HEK293 (cell line): ENCODE measurements around the gene NFKBIZ.
A peak's percentile ranks its signal among the peaks of the same experiment; 100 is the strongest.

Source experiments
- CTCF ChIA-PET: fragments of 350-600 bp; formaldehyde crosslinking; extraction: SDS; loops from one replicate; lab custom pipeline; 2021; ENCODE audit warnings: antibody characterized with exemption; lab: Yijun Ruan, JAX
- POLR2A ChIA-PET: fragments of 300-600 bp; formaldehyde crosslinking; extraction: SDS; loops from one replicate; lab custom pipeline; 2020; ENCODE audit warnings: antibody characterized with exemption, inconsistent platforms; lab: Yijun Ruan, JAX
- H3K27ac ChIP-seq: fragments of 200-500 bp; sonication (Bioruptor generic); 2 replicates; pipeline ENCODE4 v1.5.1; 2014; ENCODE audit warnings: low read depth, low read length, control low read depth, inconsistent platforms; ENCODE audit errors: extremely low read depth
- H3K36me3 ChIP-seq, 2 experiments: fragments of 200-500 bp in 1 of 2; sonication (Bioruptor generic) in 1 of 2; 1 replicate in 1 of 2; 2 replicates in 1 of 2; pipeline ENCODE4 v1.5.1; 2014 to 2017; ENCODE audit warnings: inconsistent platforms in 2 of 2, low read length in 2 of 2; ENCODE audit not compliant: control insufficient read depth in 2 of 2, insufficient read depth in 1 of 2
- H3K4me1 ChIP-seq: fragments of 200-500 bp; sonication (Bioruptor generic); 2 replicates; pipeline ENCODE4 v1.5.1; 2014; ENCODE audit warnings: mild to moderate bottlenecking, low read length, inconsistent platforms; ENCODE audit not compliant: control insufficient read depth, insufficient read depth
- H3K4me3 ChIP-seq: 2 replicates; pipeline ENCODE4 v1.5.1; 2011; ENCODE audit warnings: low read depth, mild to moderate bottlenecking, control low read depth, low read length, moderate library complexity
- H3K9me3 ChIP-seq: fragments of 200-500 bp; sonication (Bioruptor generic); 2 replicates; pipeline ENCODE4 v1.5.1; 2014; ENCODE audit warnings: low read depth, low read length, inconsistent platforms; ENCODE audit not compliant: control insufficient read depth, insufficient read depth
- FEZF1 ChIP-seq: fragments of 450-650 bp; formaldehyde crosslinking; IDR thresholded peaks from 2 replicates; pipeline ENCODE4 v1.5.1; 2016; ENCODE audit warnings: missing biosample characterization, missing genetic modification characterization
- IKZF3 ChIP-seq: fragments of 450-650 bp; IDR thresholded peaks from 2 replicates; pipeline ENCODE4 v1.5.0; 2018; ENCODE audit warnings: missing biosample characterization, mild to moderate bottlenecking, missing genetic modification characterization, moderate library complexity
- INSM2 ChIP-seq: fragments of 450-650 bp; formaldehyde crosslinking; IDR thresholded peaks from 2 replicates; pipeline ENCODE4 v1.5.1; 2016; ENCODE audit warnings: missing biosample characterization, missing genetic modification characterization
- KLF8 ChIP-seq: fragments of 450-650 bp; formaldehyde crosslinking; IDR thresholded peaks from 2 replicates; pipeline ENCODE4 v1.5.1; 2016; ENCODE audit warnings: missing biosample characterization, missing genetic modification characterization
- OSR2 ChIP-seq: fragments of 450-650 bp; formaldehyde crosslinking; IDR thresholded peaks from 2 replicates; pipeline ENCODE4 v1.5.1; 2016; ENCODE audit warnings: missing biosample characterization, missing genetic modification characterization
- OVOL3 ChIP-seq: fragments of 450-650 bp; formaldehyde crosslinking; IDR thresholded peaks from 2 replicates; pipeline ENCODE4 v1.5.1; 2016; ENCODE audit warnings: missing biosample characterization, missing genetic modification characterization
- REPIN1 ChIP-seq: fragments of 450-650 bp; formaldehyde crosslinking; IDR thresholded peaks from 2 replicates; pipeline ENCODE4 v1.5.1; 2017; ENCODE audit warnings: missing biosample characterization, missing genetic modification characterization, low read depth
- ZBTB17 ChIP-seq: fragments of 450-650 bp; formaldehyde crosslinking; IDR thresholded peaks from 2 replicates; pipeline ENCODE4 v1.5.1; 2016; ENCODE audit warnings: missing biosample characterization, missing genetic modification characterization
- ZBTB7A ChIP-seq: fragments of 450-650 bp; formaldehyde crosslinking; IDR thresholded peaks from 2 replicates; pipeline ENCODE4 v1.5.1; 2016; ENCODE audit warnings: low read depth, missing biosample characterization, missing genetic modification characterization
- ZNF138 ChIP-seq: fragments of 450-650 bp; formaldehyde crosslinking; IDR thresholded peaks from 2 replicates; pipeline ENCODE4 v1.5.1; 2016; ENCODE audit warnings: missing biosample characterization, missing genetic modification characterization, borderline replicate concordance
- ZNF184 ChIP-seq: fragments of 450-650 bp; IDR thresholded peaks from 2 replicates; pipeline ENCODE4 v1.5.1; 2018; ENCODE audit warnings: missing biosample characterization, mild to moderate bottlenecking, missing genetic modification characterization
- ZNF274 ChIP-seq, 2 experiments: fragments of 200-500 bp in 1 of 2; fragments of 450-650 bp in 1 of 2; sonication (Bioruptor generic) in 1 of 2; formaldehyde crosslinking in 1 of 2; IDR thresholded peaks; 2 replicates each; pipeline versions ENCODE4 v1.5.1 to v1.6.1; 2014 to 2016; ENCODE audit warnings: borderline replicate concordance in 1 of 2, inconsistent platforms in 1 of 2, low read length in 1 of 2, missing biosample characterization in 1 of 2, missing genetic modification characterization in 1 of 2
- ZNF354C ChIP-seq: fragments of 450-650 bp; formaldehyde crosslinking; IDR thresholded peaks from 2 replicates; pipeline ENCODE4 v1.5.1; 2016; ENCODE audit warnings: missing biosample characterization, missing genetic modification characterization, low read depth, borderline replicate concordance
- ZNF529 ChIP-seq: fragments of 450-650 bp; formaldehyde crosslinking; IDR thresholded peaks from 2 replicates; pipeline ENCODE4 v1.5.1; 2017; ENCODE audit warnings: missing genetic modification characterization, missing biosample characterization; ENCODE audit not compliant: insufficient replicate concordance
- ZNF654 ChIP-seq: fragments of 450-650 bp; formaldehyde crosslinking; IDR thresholded peaks from 2 replicates; pipeline ENCODE4 v1.5.1; 2016; ENCODE audit warnings: low read depth, missing biosample characterization, missing genetic modification characterization
- ZNF660 ChIP-seq: fragments of 450-650 bp; IDR thresholded peaks from 2 replicates; pipeline ENCODE4 v1.5.1; 2018; ENCODE audit warnings: missing biosample characterization, mild to moderate bottlenecking, missing genetic modification characterization
- ZNF768 ChIP-seq: fragments of 450-650 bp; formaldehyde crosslinking; IDR thresholded peaks from 2 replicates; pipeline ENCODE4 v1.5.1; 2018; ENCODE audit warnings: missing biosample characterization, mild to moderate bottlenecking, missing genetic modification characterization
- TF ChIP-seq, protein P1 (sequence below): fragments of 450-650 bp; formaldehyde crosslinking; IDR thresholded peaks from 2 replicates; pipeline ENCODE4 v1.5.1; 2016; ENCODE audit warnings: missing biosample characterization, missing genetic modification characterization
- TF ChIP-seq, protein P2 (sequence below): fragments of 450-650 bp; IDR thresholded peaks from 2 replicates; pipeline ENCODE4 v1.5.1; 2018; ENCODE audit warnings: missing biosample characterization, missing genetic modification characterization
- TF ChIP-seq, protein P3 (sequence below): fragments of 450-650 bp; formaldehyde crosslinking; IDR thresholded peaks from 2 replicates; pipeline ENCODE4 v1.5.1; 2016; ENCODE audit warnings: missing biosample characterization, missing genetic modification characterization
- TF ChIP-seq, protein P4 (sequence below): fragments of 450-650 bp; formaldehyde crosslinking; IDR thresholded peaks from 2 replicates; pipeline ENCODE4 v1.5.1; 2016; ENCODE audit warnings: missing biosample characterization, missing genetic modification characterization

NFKBIZ gene

DNA sequence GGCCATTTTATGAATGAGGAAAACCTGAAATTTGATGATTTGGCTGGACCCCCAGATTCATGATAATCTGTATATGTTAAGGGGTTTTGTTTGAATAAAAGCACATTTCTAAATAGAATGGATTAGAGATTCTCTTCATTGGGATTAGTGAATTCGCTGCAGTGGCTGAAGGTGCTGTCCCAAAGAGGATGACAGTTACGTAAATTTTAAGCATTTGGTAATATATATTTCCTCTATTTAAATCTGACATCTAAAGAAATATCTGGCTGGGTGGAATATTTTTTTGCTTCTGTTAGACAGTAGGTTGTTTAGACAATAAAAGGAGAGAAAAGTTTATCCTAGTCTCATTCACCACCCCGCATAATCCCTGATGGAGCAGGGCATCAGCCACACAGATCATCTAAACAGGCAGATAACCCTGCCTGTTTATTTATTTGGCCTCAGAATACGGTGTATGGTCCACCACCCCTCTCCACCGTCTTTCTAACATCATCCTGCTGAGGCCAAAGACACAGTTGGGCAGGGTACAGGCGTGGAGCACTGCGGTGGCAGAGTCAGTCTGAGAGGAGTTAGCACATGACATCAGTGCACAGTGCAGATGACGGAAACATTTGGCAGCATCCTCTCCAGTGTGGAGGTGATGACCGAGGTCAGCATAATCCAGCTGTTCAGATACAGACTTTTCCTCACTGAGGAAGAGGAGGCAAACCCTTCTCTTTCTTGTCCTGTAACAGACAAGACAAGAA, 20.4 kb upstream of the NFKBIZ start (continued):
- TF ChIP-seq, protein P1, sequence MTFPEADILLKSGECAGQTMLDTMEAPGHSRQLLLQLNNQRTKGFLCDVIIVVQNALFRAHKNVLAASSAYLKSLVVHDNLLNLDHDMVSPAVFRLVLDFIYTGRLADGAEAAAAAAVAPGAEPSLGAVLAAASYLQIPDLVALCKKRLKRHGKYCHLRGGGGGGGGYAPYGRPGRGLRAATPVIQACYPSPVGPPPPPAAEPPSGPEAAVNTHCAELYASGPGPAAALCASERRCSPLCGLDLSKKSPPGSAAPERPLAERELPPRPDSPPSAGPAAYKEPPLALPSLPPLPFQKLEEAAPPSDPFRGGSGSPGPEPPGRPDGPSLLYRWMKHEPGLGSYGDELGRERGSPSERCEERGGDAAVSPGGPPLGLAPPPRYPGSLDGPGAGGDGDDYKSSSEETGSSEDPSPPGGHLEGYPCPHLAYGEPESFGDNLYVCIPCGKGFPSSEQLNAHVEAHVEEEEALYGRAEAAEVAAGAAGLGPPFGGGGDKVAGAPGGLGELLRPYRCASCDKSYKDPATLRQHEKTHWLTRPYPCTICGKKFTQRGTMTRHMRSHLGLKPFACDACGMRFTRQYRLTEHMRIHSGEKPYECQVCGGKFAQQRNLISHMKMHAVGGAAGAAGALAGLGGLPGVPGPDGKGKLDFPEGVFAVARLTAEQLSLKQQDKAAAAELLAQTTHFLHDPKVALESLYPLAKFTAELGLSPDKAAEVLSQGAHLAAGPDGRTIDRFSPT (tag by site-specific recombination): peak; percentile 55; the same call in 1 of the 2 replicates
- TF ChIP-seq, protein P2, sequence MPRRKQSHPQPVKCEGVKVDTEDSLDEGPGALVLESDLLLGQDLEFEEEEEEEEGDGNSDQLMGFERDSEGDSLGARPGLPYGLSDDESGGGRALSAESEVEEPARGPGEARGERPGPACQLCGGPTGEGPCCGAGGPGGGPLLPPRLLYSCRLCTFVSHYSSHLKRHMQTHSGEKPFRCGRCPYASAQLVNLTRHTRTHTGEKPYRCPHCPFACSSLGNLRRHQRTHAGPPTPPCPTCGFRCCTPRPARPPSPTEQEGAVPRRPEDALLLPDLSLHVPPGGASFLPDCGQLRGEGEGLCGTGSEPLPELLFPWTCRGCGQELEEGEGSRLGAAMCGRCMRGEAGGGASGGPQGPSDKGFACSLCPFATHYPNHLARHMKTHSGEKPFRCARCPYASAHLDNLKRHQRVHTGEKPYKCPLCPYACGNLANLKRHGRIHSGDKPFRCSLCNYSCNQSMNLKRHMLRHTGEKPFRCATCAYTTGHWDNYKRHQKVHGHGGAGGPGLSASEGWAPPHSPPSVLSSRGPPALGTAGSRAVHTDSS (tag by site-specific recombination): peak; percentile 46; the same call in 1 of the 2 replicates

DNA sequence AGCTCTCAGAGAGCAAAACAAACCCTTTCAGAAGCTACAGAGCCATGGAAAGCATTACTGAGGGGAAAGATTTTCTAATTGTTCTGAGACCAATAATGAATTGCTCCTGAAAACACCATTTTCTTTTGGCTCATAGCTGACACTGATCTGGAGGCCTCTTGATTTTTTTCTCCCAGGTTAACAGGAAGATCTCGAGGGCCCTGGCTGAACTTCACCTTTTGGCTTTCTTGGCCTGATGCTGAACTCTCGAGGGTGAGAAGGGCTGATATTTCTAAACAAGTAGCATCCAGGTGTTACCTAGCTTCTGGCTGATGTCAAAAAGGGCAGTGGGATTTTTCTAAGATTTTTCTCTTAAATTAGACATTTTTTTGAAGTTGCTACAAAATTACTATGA, 19.9 kb upstream of the NFKBIZ start:
- H3K27ac ChIP-seq: no peak overlapping the region
- no peaks in the 10 kb centered on the region for H3K36me3 ChIP-seq
- CTCF ChIA-PET: interaction anchor here (0.6 to 1.4 kb wide), 5 partner anchors 14 to 400 kb away, joined by 3 to 5 read pairs (median 3); no protein-coding TSS in a partner anchor
- no peaks in the 10 kb centered on the region for H3K9me3 ChIP-seq
- no peak overlapping the region for H3K4me3 ChIP-seq
- H3K4me1 ChIP-seq: no peaks in the 10 kb centered on the region
- POLR2A ChIA-PET: interaction anchor here (1.4 kb wide), 1 partner anchor 20 kb away, joined by 4 read pairs; the partner anchor contains the start of gene NFKBIZ
- TF ChIP-seq ZNF138 (tag by site-specific recombination): no peak
- TF ChIP-seq ZNF768 (tag by site-specific recombination): no peak
- TF ChIP-seq ZBTB17 (tag by site-specific recombination): peak; percentile 26; the same call in 1 of the 2 replicates

- no peaks in the 10 kb centered on the region for H3K36me3 ChIP-seq
- no peak overlapping the region for H3K27ac ChIP-seq
- ChIA-PET CTCF (interaction anchor here (0.6 to 1.4 kb wide), 4 partner anchors 16 to 399 kb away, joined by 3 to 5 read pairs (median 4); no protein-coding TSS in a partner anchor), POLR2A (interaction anchor here (1.4 kb wide), 1 partner anchor 20 kb away, joined by 4 read pairs; the partner anchor contains the start of gene NFKBIZ)
- H3K4me3 ChIP-seq: no peak overlapping the region
- no peaks in the 10 kb centered on the region for H3K4me1 ChIP-seq
- H3K9me3 ChIP-seq: no peaks in the 10 kb centered on the region
- no peak for TF ChIP-seq FEZF1
- TF ChIP-seq INSM2 (tag by site-specific recombination): no peak
- TF ChIP-seq ZNF354C: no peak
- TF ChIP-seq OSR2 (tag by site-specific recombination): no peak
- no peak for TF ChIP-seq REPIN1 (tag by site-specific recombination)
- no peak for TF ChIP-seq ZNF660 (tag by site-specific recombination)
- no peak for TF ChIP-seq ZNF274 (IDR thresholded peaks at IDR 0.05; ENCODE audit: low read length)
- no peak for TF ChIP-seq ZNF274 (tag by site-specific recombination; IDR thresholded peaks at IDR 0.05; ENCODE audit: borderline replicate concordance)
- no peak for TF ChIP-seq IKZF3
- no peak for TF ChIP-seq OVOL3 (tag by site-specific recombination)
- TF ChIP-seq ZNF529 (tag by site-specific recombination): no peak
- no peak for TF ChIP-seq ZNF654 (tag by site-specific recombination)
- TF ChIP-seq ZBTB7A (tag by site-specific recombination): no peak
- TF ChIP-seq, protein P3, sequence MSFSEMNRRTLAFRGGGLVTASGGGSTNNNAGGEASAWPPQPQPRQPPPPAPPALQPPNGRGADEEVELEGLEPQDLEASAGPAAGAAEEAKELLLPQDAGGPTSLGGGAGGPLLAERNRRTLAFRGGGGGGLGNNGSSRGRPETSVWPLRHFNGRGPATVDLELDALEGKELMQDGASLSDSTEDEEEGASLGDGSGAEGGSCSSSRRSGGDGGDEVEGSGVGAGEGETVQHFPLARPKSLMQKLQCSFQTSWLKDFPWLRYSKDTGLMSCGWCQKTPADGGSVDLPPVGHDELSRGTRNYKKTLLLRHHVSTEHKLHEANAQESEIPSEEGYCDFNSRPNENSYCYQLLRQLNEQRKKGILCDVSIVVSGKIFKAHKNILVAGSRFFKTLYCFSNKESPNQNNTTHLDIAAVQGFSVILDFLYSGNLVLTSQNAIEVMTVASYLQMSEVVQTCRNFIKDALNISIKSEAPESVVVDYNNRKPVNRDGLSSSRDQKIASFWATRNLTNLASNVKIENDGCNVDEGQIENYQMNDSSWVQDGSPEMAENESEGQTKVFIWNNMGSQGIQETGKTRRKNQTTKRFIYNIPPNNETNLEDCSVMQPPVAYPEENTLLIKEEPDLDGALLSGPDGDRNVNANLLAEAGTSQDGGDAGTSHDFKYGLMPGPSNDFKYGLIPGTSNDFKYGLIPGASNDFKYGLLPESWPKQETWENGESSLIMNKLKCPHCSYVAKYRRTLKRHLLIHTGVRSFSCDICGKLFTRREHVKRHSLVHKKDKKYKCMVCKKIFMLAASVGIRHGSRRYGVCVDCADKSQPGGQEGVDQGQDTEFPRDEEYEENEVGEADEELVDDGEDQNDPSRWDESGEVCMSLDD (tag by site-specific recombination): no peak
- TF ChIP-seq, protein P4, sequence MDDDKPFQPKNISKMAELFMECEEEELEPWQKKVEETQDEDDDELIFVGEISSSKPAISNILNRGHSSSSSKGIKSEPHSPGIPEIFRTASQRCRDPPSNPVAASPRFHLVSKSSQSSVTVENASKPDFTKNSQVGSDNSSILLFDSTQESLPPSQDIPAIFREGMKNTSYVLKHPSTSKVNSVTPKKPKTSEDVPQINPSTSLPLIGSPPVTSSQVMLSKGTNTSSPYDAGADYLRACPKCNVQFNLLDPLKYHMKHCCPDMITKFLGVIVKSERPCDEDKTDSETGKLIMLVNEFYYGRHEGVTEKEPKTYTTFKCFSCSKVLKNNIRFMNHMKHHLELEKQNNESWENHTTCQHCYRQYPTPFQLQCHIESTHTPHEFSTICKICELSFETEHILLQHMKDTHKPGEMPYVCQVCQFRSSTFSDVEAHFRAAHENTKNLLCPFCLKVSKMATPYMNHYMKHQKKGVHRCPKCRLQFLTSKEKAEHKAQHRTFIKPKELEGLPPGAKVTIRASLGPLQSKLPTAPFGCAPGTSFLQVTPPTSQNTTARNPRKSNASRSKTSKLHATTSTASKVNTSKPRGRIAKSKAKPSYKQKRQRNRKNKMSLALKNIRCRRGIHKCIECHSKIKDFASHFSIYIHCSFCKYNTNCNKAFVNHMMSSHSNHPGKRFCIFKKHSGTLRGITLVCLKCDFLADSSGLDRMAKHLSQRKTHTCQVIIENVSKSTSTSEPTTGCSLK (tag by site-specific recombination): no peak
- TF ChIP-seq KLF8: no peak
- TF ChIP-seq ZNF184 (tag by site-specific recombination): no peak
Observed at GRCh38 chr3:101829874-101830273, 19.4 kb upstream of the NFKBIZ start.
